ENCODE measurements around the gene PTPRK.

PTPRK gene

DNA sequence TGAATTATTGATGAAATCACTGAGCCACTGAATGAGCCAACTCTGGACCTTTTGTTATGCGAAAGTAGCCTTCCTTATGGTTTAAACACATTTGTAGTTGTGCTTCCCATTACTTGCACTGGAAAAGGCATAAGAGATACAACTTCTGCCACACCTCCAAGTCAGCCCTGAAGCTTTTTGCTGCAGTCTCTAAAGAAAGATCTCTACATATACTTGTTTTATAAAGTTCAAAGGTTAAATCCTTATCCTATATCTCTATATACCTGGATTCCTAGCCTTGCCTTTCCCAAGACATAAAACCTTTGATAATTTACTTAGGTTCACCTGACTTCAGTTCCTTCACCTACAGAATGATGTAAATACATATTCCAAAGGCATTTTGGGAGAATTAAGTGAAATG, 132.0 kb downstream of the PTPRK start:
- no peak for DNase-seq (ENCODE audit: low spot score)

DNA sequence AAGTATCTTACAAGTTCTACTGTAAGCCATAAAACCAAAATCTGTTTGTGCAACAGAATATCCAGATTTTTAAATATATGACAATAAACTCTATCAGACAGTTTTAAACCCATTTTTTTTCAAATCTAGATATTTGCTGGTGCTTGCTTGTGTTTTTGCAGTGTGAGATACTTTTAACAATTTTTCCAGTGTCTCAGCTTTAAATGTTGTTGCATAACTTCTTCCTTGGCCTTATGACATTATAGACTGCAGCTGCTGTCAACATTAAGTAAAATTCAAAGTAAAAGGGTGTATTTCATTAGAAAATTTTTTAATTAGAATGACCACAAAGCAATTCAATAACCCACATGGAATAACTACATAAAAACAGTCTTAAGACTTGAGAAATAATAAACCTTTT, 139.5 kb downstream of the PTPRK start:
- no peak for DNase-seq (ENCODE audit: low spot score)

DNA sequence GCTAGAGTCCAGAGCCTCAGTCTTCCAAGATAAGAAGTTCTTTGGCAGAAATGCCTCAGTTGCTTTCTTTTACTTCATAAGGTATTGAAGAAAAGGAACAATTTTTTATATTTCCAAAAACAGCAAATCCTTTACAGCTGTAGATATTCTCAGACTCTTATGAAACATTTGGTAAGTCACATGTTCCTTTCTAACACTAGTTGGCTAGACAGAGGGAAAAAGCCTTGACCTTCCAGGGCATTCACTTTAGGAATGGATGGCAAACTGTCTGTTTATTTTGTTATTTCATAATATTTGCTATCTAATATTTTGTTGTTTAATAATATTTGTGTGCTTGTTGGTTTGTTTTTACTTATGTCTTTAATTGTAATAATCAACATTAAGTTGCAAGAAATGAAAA, 140.8 kb downstream of the PTPRK start:
- no peak for DNase-seq (ENCODE audit: low spot score)

DNA sequence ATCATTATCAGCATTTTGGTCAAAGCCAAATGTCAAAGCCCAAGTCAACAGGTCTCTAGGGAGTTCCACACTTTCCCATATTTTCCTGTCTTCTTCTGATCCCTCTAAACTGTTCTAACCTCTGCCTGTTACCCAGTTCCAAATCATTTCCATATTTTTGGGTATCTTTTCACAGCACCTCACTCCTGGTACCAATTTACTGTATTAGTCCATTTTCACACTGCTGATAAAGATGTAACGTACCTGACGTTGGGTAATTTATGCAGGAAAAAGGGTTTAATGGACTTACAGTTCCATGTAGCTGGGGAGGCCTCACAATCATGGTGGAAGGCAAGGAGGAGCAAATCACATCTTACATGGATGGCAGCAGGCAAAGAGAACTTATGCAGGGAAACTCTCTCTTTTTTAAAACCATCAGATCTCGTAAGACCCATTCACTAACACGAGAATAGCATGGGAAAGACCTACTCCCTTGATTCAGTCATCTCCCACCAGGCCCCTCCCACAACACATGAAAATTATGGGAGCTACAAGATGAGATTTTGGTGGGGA, 143.4 kb downstream of the PTPRK start:
- no peak for DNase-seq (ENCODE audit: low spot score)

DNA sequence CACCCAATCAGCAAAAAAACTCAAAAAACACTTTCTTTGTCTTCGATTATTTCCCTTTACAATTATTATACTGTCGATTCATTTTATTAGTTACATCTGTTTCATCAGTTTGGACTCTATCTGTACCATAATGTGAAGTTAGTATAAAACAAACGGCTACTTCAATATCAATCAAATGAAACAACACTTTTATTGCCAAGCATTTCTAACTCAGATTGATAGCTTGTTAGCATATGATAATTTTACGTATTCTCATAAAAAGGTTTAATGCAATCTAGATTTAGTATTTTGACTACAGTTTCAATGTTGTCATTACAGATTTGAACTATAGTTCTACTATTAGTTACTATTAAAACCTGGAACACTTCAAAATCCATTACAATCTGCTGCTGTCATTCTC, 149.3 kb downstream of the PTPRK start:
- no peak for DNase-seq (ENCODE audit: low spot score)

DNA sequence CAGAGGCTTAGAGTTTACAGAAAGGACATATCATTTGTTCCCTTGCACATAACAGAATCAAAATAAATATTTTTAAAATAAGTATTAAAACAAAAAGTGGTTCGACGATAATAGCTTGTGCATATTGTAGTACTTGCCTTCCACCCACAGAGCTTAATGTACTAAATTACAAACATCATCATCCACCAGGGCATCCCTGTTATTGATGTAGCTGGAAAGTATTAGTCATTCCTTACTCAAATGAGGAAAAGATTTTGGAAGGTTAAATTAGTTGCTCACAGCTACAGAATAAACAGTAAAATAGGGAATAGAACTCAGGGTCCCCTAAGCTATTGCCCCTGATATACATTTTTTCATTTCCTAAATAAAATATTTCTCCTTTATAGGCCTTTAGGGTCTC, 150.3 kb downstream of the PTPRK start:
- DNase-seq (ENCODE audit: low spot score), result peak; percentile 55

DNA sequence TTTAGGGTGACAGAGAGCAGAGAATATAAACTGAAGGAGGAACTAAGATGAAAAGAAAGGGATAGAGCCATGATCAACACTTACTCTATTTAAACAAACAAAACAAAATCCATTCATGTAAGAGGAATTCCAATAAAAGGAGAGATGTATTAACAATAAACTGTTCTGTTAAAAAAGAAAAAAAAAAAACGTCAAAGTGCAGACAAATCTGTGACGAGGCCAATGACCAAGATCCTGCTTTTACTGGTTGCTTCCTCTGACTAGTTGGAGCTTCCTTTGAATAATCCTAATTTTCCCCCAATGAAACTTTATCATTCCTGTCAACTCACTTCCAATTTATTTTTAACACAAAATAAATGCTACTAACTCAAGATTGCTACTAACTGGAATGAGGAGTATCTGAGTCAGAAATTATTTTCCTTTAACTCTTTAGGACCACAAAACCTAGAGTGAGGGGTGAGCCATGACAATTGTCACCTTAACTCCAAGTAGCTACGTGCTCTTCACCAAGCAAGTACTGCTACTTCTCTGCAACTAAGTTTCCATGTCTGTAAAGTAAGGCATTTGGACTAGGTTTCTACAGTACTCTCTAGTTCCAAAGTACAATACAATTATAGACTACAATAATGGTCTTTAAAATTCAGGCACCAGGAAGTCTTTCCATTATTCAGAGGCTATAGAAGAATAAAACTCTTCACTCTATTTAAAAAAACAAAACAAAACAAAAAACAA, 152.0 kb downstream of the PTPRK start:
- DNase-seq (ENCODE audit: low spot score), result peak; percentile 75

DNA sequence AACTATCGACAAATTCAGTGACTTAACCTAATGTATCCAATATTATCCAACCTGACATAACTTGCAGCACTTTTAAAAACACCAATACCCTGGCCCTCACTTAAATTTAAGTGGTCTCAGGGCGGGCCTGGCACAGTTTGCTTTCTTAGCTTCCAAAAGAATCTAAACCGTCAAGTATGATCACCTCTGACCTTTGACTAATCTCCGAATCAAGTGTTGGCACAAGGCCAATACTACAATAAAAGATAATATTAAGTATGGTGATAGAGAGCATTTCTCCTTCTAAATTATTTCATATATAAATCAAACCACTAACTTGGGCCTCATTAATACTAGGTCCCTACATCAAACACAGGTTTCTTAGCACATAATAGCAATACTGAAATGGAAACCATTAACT, 153.0 kb downstream of the PTPRK start:
- DNase-seq (ENCODE audit: low spot score), result peak; percentile 51

DNA sequence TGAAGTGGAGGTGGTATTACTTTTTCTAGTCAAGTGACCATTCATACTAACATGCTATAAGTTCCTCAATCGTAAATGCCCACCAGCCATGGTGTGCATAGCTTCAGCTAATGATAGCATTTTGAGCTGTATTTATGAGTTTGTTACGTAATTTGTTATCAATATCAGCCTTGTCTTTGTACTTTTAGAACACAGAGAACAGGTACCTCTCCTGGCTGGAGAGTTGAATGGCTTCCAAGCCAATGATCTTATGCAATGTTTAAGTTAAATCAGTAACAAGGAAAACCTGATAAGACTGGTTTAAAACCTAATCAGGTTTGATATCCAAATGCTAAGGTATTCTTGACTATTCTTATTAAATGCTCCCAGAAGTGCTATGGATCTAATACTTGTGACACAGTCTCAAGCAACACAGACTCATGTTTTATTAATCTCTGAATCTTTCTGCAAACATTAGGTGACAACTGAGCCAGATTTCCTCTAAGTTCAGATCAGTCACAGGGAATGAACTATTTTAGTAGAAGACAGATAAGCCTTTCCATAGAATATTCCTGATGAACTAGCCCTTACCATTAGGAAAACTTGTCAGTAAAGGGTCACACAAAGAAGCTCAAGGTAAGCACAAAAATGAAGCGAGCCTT, 154.8 kb downstream of the PTPRK start:
- peak; percentile 19 for DNase-seq (ENCODE audit: low spot score)

DNA sequence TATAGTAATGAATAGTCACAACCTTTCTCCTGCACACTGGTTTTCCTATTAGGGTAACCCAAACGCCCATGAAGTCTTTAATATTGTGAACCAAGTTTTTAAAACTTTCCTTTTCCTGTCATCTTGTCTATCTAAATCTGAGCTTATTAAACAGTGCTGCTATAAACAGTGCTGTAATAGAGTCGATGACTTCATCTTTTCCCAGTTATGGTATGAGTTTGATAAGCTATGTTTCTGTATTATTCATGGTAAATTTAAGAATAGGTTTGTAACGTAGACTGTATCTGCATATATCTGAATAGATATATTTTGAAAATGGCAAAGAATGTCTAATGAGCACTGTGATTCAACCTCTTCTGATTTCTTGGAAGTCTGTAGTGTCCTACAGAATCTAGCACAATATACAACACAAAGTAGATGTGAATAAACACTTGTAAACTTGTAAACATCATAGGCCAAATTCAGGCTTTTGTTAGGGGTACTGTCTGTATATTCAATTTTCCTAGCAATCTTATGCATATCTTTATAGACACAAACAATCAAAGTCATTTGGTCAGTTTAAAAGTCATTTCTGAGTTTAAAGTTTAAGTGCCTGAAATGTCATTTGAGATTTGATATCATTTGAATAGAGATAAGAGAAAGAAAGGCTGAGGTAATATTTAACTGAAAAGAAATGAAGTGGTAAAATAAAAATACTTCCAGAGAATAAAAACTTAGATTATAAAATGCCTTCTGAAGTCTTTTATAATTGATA, 155.5 kb downstream of the PTPRK start:
- DNase-seq (ENCODE audit: low spot score), result no peak

DNA sequence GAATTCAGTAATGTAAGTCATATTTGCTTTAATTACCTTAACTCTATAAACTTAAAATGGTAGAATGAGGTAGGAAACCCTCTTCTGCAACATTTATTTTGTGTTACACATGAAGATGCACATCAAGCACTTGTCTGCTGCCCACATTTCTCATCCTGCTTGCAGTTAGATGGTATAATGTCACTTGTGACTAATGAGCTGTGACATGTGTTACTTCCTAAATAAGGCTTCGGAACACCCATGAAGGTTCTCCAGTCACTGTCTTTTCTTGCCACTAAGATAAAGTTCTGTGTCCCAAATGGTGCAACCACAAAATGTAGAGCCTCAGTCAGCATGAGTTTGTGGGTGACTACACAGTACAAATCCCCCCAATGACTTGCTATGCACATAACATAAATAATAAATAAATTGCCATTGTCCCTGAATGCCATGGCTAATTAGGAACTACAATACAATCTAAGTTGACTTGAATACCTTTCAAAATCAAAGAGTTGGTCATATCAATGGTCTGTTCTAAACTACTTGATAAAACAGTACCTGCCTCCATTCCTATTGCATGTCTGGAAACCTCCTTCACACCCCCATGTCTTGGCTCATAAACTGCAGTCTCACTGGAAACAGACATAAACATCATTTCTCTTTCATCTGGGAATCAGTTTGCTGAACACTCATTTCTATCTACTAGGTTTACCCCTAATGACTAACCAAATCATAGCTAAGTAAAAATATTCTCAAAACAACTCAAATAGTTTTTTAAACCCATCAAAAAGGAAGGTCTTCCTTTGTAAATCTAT, 157.2 kb downstream of the PTPRK start:
- no peak for DNase-seq (ENCODE audit: low spot score)

DNA sequence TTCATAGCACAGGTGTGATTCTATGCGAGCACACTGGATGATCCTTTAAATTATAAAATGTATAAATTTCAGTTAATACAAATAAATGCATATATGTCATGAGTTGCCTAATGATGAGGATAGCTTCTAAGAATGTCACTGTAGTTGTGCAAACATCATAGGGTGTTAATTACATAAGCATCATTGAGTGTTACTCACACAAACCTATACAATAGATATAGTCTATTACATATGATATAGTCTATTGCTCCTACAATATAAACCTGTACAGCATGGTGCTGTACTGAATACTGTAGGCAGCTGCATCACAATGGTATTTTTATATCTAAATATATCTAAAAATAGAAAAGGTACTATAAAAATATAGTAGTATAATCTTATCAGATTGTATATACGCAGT, 159.0 kb downstream of the PTPRK start:
- no peak for DNase-seq (ENCODE audit: low spot score)

DNA sequence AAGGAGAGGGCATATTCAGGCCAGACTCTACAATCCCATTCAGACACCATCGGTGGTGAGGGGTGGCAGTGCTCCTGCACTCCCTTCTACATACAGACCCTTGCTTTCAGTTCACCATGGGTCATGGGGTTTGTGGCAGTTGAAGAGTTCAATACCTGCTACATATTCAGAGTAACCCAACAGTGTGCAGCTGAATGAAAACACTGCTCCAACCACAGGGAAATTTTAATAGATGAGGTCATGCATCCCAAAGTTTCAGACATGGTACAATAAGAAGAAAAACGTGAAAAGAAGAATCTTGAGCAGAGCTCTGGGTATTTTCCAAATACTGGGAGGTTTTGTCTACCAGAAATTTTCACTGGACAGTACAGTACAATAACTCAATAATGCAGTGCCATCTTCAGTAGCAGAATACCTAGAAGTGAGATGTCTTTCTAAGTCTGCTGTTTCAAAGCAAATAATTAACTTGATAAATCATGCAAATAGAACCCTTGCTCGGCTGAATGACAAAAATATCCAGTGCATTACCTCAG, 162.1 kb downstream of the PTPRK start:
- no peak for DNase-seq (ENCODE audit: low spot score)

DNA sequence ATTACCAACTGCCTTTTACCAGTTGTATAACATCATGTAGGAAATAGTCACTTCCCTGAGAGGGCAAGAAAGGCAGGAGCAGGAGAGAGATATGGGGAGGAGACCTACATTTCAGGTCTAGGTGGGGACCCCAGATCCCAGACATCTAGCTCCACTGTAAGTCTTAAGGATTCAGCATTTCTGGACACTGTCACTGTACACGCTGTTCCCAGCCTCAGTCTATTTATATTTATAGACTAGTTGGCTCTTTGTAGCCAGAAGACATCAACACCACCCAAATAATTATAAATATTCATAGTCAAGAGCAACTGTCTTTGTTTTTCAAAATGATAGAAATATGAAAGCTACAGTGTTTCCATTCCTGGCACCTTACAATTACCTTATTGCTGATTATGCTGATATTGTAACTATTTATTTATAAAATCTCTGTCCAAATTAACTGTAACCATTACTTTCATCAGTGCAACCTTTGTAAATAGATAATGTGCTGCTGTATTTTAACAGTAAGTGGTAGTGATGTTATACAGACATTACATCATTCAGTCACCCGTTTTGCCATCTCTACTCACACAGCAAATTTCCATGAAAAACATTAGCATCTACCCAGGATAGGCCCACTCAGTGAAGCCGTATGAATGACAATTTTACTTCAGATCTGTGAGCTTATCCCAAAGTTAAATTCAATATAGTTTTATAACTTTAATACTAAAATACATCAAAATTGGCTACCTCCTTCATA, 162.8 kb downstream of the PTPRK start:
- no peak for DNase-seq (ENCODE audit: low spot score)

DNA sequence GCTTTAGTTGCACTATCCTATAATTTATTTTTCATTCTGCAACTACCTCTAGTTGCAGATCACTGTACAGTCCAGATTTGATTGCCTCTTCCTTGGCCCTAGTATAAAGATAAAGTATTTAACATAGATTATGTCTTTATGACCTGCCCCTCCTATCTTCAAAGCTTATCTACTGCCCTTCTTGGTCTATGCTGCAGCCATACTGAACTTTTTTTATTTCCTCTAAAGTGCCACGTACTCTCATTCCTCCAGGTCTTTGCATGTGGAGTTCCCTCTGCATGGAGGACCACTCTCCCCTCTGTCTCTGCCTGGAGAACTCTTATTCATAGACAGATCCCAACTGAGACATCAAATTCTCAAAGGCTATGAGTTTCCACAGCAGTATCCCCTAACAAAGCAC, 168.0 kb downstream of the PTPRK start:
- DNase-seq (ENCODE audit: low spot score), result peak; percentile 19

DNA sequence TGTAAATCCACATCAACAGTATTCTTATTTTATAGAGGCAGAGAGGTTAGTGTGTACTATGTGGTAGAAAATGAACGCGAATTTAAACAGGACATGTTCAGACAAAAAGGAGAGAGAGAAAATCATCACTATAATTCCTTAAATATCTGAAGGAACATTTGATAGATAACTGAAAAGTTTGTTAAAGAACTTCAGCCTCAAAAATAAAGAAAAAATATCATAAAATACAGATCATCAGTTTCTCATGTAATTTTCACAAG, 169.2 kb downstream of the PTPRK start:
- no peak for DNase-seq (ENCODE audit: low spot score)

DNA sequence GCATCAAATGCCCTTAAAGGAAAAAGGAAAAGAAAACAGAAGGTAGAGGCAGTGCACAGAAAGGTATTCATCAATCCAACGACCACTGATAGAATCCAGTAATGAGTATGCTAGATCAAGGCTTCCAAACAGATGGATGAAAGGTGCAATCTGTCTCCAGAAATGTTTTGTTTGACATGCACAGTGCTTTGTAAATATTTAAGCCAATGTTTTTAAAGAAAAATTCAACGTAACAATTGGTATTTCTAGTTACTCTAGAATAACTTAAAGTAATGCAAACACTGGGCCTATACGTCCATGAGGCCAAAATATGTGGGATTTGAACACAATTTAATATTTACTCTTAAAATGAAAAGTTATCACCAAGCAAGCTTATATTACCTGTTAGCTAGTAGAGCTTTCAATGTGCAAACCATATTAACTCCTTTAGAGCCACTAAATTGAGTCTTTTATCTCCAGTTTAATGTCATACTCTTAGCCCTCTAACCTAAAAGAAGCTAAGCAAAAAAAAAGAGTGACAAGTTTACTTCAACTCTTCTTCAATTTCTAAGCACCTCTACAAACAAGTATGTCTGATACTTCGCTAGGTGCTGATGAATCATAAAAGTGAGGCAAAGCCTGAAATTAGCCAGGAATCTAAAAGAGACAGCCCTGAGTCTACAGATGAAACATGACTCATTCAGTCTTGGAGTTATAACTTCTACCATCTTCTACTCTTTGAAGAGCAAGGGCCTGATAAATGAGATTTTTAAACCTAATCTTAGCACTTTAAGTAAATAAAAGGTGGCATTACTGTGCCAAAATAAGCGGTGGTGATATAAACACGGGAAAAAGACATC, 169.8 kb downstream of the PTPRK start:
- peak; percentile 63 for DNase-seq (ENCODE audit: low spot score)

DNA sequence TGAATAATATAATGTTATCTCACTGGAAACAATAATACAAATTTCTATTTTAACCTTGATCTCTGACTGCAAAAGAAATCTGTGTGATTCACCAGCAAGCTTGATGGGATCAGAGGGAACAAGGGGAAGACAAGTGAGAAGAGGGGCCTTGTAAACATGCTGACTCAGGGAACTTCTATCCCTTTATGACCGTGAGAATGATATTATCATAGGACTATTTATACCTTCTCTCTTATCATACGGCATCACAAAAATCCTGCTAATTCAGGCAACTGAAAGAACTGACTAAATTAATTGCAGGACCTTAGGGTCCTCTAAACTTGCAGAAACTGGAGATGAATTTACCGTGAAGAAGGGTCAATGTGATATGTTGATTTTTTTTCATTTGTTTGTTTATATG, 173.3 kb downstream of the PTPRK start:
- no peak for DNase-seq (ENCODE audit: low spot score)

DNA sequence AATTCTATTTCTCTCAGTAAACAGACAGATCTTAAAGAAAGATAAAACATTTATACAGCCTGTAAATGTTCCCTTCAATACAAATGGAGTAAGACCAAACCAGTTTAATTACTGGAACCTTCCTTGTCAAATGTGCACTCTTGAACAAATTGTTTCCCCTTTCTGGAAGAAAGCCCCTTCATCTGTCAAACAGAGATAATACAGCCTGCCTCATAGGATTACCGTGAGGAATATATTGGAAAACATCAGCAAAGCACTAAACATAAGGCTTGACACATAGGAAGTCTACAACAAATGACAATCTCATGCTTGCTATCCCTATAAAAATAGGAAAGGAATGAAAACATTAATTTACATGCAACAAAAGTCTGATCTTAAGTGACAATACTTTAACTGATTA, 173.8 kb downstream of the PTPRK start:
- no peak for DNase-seq (ENCODE audit: low spot score)

DNA sequence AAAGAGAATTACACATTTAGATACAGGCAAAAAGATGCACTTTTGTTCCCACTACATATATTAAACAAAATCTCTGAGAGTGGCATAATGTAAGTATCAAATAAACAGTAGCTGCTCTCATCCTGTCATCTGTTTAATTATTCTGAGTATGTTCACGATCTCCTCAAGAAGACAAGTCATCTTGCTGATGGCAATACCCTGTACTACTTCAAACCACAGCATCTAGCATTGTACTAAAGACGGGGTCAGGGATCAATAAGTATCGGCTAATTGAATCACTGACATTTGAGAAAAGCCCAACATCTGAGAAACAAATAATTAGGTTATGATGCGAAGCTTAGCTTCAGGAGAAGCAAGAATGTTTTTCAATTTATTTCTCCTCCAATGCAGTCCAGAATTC, 175.1 kb downstream of the PTPRK start:
- DNase-seq (ENCODE audit: low spot score), result no peak

DNA sequence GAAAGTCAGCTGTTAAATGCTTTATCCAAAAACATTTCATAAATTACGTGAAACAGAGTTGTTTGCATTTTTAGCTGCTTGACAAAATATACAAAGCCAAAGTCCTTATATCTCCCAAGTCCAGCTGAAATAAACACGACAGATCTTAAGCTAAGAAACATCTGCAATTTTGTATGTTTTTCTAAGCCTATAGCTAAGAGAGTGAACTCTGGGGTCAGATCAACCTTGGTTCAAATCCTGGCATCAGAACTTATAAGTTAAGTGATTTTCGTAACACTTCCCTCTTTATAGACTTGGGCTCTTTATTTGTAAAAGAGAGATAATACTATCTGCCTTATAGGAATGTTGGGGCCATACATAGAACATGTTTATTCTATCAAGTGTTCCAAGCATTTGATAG, 176.7 kb downstream of the PTPRK start:
- DNase-seq (ENCODE audit: low spot score), result no peak
